Lower leg skin (tissue), 4 donors: ENCODE results near the gene MOK. TPM values are rescaled to one million over a fixed set of nuclear protein-coding genes. Genes with fewer than 3 reads are reported as not detected.
"Not testable (repeated sequence)": the region's sequence is repeated elsewhere in the genome, so short reads cannot be mapped to it uniquely, and the experiment has no call there.

ENCODE experiments used
- DNase-seq, 2 donors: peaks; one replicate each; pipeline ENCODE4 v3.0.0-alpha.2; 2019; ENCODE audit warnings: low spot score in 2 of 2
- H3K4me3 ChIP-seq: fragments of 200-600 bp; sonication (generic); 2 replicates; pipeline ENCODE4 v1.5.1; 2017; ENCODE audit warnings: mild to moderate bottlenecking, low read depth; ENCODE audit not compliant: poor library complexity, severe bottlenecking
- CTCF ChIP-seq, 3 donors: fragments of 450-650 bp; IDR thresholded peaks; one replicate each; pipeline ENCODE4 v1.5.1; 2016; ENCODE audit warnings: antibody characterized with exemption in 3 of 3, mild to moderate bottlenecking in 3 of 3, moderate library complexity in 2 of 3
- POLR2A ChIP-seq, 2 donors: fragments of 450-650 bp; IDR thresholded peaks; one replicate each; pipeline ENCODE4 v1.6.1; 2016 to 2017; ENCODE audit warnings: antibody characterized with exemption in 2 of 2, mild to moderate bottlenecking in 1 of 2, moderate library complexity in 1 of 2
- WGBS, 2 donors: methylation state at CpG; one replicate each; pipeline ENCODE4 v1.1.5; 2018; 5-methylcytosine and 5-hydroxymethylcytosine counted together
- intact Hi-C: fragments of 100-400 bp; cut with DNase I; formaldehyde crosslinking; loops from one replicate; pipeline ENCODE4 v1.15.0; 2023; ENCODE audit warnings: low total_unique reads
- total RNA-seq, 4 donors: library from RNA; depleted of rRNA; stranded (reverse); fragments of >200 nt; gene quantifications; one replicate each; pipeline ENCODE4 v1.1.0, GENCODE V29; 2016

The MOK gene
- 10 to 100 TPM in 2 of 4 donors, 1 to 10 TPM in 2; 2.1 to 12.2 (median 7.8) TPM for total RNA-seq

GRCh38 chr14:102304611-102305506, at the start of gene MOK:
Gene MOK, minus strand, starts transcription at chr14:102305164. Its CDS starts 196 bp downstream, at chr14:102304968.
- WGBS, 2 donors = 1 to 2% methylated on average over 48 to 53 of the region's 53 CpGs
- H3K4me3 ChIP-seq = peak within 1 kb of the TSS; percentile 51
- peak; percentile 94 to 99 for DNase-seq
- TF ChIP-seq CTCF (IDR thresholded peaks at IDR 0.05) (no peak), POLR2A (IDR thresholded peaks at IDR 0.05) (no peak)
- intact Hi-C loops = loop anchor here (10.0 kb wide), 1 partner anchor 70 kb away; no protein-coding TSS in a partner anchor

- DNase-seq = peak in 1 of 2 donors; percentile 45
- 81% methylated on average over 8 of the region's 8 CpGs for WGBS, 2 donors
- TF ChIP-seq POLR2A (IDR thresholded peaks at IDR 0.05) (no peak), CTCF (IDR thresholded peaks at IDR 0.05) (no peak)
- intact Hi-C loops = no loop called here
- H3K4me3 ChIP-seq = no peak overlapping the region
These were observed 48.2 kb upstream of the MOK start for GRCh38 chr14:102353126-102353619.

GRCh38 chr14:102352213-102352612, 47.2 kb upstream of the MOK start:
- intact Hi-C loops = no loop called here
- TF ChIP-seq POLR2A (IDR thresholded peaks at IDR 0.05) = no peak
- no peak for TF ChIP-seq CTCF (IDR thresholded peaks at IDR 0.05)
- no peak for DNase-seq
- WGBS, 2 donors = 76 to 88% methylated on average over 4 of the region's 4 CpGs
- no peak overlapping the region for H3K4me3 ChIP-seq

- DNase-seq, intact Hi-C loops, H3K4me3 ChIP-seq: not testable (repeated sequence)
- 88 to 93% methylated on average over 9 of the region's 9 CpGs for WGBS, 2 donors
These were observed 46.6 kb upstream of the MOK start for GRCh38 chr14:102351593-102351992.

- WGBS, 2 donors = 84 to 86% methylated on average over 10 of the region's 10 CpGs
- H3K4me3 ChIP-seq = no peak overlapping the region
- no peak for TF ChIP-seq CTCF (IDR thresholded peaks at IDR 0.05)
- no peak for TF ChIP-seq POLR2A (IDR thresholded peaks at IDR 0.05)
- no peak for DNase-seq
- intact Hi-C loops = no loop called here
These were observed 46.1 kb upstream of the MOK start for GRCh38 chr14:102351023-102351422.

- DNase-seq = no peak
- intact Hi-C loops = no loop called here
- WGBS, 2 donors = 82 to 93% methylated on average over 10 to 16 of the region's 16 CpGs
- H3K4me3 ChIP-seq = no peak overlapping the region
- TF ChIP-seq CTCF (IDR thresholded peaks at IDR 0.05) (no peak), POLR2A (IDR thresholded peaks at IDR 0.05) (no peak)
These were observed 43.4 kb upstream of the MOK start for GRCh38 chr14:102348376-102348775.
